Fibroblast of pulmonary artery (primary cell): Measurements from ENCODE around the gene OLFML2A.

ENCODE experiments used
- DNase-seq: peaks from one replicate; pipeline ENCODE4 v3.0.0-alpha.2; 2010; ENCODE audit warnings: low read depth
- H3K4me3 ChIP-seq: replicated peaks from 2 replicates; pipeline ENCODE4 v1.5.1; 2011; ENCODE audit warnings: low read depth, mild to moderate bottlenecking, control low read depth, low read length, moderate library complexity
- TF ChIP-seq, protein P1 (sequence below): IDR thresholded peaks from 2 replicates; pipeline ENCODE4 v1.5.1; 2011; ENCODE audit warnings: mild to moderate bottlenecking, control low read depth, low read length, inconsistent platforms; ENCODE audit errors: missing control alignments

OLFML2A gene

DNA sequence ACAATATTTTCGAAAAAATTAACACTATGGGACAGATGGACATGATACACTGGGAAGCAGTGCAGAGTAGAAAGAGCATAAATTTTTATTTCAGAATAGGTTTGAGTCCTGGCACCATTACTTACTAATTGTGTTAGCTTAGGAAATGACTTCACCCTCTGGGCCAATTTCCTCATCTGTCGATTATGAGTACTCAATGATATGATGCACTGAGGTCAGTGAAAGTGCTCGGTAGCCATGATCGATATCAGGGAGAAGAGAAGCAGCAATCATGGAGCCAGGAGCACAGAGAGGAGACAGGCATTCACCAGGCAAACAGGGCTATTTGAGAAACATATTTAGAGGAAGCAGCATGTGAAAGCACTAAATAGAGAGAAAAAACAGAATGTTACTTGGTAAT, 35.3 kb upstream of the OLFML2A start:
- no peak for DNase-seq
- TF ChIP-seq, protein P1, sequence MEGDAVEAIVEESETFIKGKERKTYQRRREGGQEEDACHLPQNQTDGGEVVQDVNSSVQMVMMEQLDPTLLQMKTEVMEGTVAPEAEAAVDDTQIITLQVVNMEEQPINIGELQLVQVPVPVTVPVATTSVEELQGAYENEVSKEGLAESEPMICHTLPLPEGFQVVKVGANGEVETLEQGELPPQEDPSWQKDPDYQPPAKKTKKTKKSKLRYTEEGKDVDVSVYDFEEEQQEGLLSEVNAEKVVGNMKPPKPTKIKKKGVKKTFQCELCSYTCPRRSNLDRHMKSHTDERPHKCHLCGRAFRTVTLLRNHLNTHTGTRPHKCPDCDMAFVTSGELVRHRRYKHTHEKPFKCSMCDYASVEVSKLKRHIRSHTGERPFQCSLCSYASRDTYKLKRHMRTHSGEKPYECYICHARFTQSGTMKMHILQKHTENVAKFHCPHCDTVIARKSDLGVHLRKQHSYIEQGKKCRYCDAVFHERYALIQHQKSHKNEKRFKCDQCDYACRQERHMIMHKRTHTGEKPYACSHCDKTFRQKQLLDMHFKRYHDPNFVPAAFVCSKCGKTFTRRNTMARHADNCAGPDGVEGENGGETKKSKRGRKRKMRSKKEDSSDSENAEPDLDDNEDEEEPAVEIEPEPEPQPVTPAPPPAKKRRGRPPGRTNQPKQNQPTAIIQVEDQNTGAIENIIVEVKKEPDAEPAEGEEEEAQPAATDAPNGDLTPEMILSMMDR, result no peak
- H3K4me3 ChIP-seq, result no peak overlapping the region

DNA sequence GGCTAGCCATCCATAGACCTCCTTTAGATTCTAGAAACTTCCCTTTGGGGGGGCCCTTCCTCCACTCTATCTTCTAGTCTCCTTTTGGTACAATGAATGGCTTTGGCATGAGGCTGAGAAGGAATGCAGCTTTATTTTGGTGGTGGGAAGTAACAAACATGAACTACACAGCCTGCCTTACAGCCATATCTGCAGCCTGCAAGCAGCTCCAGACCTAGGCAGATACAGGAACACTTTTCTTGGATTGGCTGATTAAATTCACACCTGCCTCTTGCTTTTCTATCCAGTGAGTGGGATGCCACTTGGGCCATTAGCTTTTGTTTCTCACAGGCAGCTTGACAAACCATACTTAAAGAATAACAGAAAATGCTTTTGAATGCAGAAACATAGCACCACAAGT, 34.0 kb upstream of the OLFML2A start:
- TF ChIP-seq, protein P1, result no peak
- H3K4me3 ChIP-seq, result no peak overlapping the region
- no peak for DNase-seq

DNA sequence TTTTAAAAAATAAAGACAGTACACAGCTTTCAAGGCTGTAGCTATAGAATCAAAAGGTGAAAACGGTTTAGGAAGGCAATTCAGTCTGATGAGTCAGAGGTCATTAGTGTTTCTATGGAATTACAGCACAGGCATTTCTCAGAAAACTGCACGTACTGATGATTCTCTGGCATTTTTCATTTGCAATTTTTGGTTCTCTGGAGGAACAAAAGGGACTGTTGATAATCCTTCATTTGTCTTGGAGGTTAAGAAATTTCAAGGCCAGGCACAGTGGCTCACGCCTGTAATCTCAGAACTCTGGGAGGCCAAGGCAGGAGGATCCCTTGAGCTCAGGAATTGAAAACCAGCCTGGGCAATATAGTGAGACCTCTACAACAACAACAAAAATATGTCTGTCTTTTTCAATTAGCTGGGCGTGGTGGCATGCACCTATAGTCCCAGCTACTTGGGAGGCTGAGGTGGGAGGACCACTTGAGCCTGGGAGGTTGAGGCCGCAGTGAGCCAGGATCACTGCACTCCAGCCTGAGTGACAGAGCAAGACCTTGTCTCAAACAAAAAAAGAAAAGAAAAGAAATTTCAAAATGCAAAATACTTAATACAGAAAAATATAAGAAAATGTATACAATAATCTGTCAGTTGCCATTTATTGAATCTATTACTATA, 33.1 kb upstream of the OLFML2A start:
- TF ChIP-seq, protein P1, result no peak
- no peak for DNase-seq
- H3K4me3 ChIP-seq, result no peak overlapping the region

DNA sequence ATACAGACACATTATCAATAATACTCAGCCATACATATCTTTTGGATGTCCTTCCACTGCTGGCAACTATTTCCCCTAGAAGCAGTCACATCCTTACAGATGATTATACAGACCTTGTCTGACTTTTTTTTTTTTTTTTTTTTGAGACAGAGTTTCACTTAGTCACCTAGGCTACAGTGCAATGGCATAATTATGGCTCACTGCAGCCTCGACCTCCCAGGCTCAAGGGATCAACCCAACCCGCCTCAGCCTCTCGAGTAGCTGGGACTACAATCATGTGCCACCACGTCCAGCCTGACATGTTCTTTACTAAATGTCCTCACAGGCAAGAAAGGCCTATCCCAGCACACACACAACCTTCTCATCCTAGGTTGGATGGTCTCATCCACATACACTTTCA, 29.9 kb upstream of the OLFML2A start:
- DNase-seq, result no peak
- H3K4me3 ChIP-seq, result no peak overlapping the region
- TF ChIP-seq, protein P1, result no peak

DNA sequence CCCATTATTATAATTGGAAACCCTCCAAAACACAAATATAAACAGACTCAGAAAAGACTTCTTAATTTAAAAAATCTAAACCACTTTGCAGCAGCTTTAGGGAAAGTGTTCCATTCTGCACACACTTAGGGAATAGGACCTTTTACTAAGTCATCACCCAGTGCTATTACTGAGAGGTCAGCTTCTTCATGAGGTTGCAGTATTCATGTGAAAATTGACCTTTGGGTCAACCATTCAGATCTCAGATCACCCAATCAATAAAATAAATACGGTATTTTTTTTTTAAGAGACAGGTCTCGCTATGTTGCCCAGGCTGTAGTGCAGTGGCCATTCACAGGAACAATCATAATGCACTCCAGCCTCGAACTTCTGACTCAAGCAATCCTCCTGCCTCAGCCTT, 27.6 kb upstream of the OLFML2A start:
- no peak overlapping the region for H3K4me3 ChIP-seq
- DNase-seq, result no peak
- TF ChIP-seq, protein P1, result no peak

DNA sequence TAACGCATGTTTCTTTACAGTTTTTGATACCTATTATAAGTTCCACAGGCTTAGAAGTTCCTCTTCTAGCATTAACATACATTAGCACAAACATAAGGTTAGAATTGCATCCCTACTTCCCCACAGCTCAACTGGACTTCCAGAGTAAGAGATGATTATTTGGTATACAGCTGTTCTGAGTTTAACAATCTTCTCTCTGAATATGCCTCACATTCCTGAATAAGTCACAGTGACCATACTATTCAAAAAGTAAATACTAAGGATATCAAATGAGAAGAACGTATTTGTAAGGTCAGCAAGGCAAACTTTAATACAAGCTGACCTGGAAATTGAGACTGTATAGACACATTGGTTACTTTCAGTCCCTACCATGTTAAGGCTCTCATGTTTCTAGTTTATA, 27.2 kb upstream of the OLFML2A start:
- TF ChIP-seq, protein P1, result no peak
- no peak for DNase-seq
- H3K4me3 ChIP-seq, result no peak overlapping the region

DNA sequence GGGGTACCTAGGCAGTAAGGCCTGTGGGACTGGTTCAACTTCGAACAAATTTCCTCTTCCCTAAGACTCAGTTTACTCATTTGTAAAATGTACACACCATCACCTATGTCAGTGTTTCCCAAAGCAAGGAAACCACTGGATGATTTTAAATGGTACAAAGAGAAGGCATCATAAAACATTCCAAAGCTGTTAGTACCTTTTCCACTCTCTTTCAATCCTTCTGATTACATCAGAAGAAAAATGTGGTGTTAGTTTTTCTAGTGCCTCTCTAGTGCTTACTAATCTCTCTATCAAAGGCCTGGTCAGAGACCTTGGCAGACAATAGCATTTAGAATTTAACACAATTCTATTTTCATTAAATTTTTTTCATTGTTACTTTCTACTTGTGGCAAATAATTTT, 24.0 kb upstream of the OLFML2A start:
- no peak overlapping the region for H3K4me3 ChIP-seq
- peak; percentile 36 for DNase-seq
- TF ChIP-seq, protein P1, result no peak
